HG03196 (cell line): ENCODE results near the gene TRIM46.
A peak's percentile ranks its signal among the peaks of the same experiment; 100 is the strongest.
"Not testable (repeated sequence)": the region's sequence is repeated elsewhere in the genome, so short reads cannot be mapped to it uniquely, and the experiment has no call there.

Experiments
- ATAC-seq: cut with Tn5 transposase; IDR thresholded peaks from one replicate; pipeline ENCODE4 v1.9.1; 2021; ENCODE audit not compliant: unreplicated experiment

Gene TRIM46

GRCh38 chr1:155185783-155186066 lies 12.1 kb downstream of the TRIM46 start:
- no peak for ATAC-seq

- no peak for ATAC-seq
Observed at GRCh38 chr1:155186067-155186793, 12.6 kb downstream of the TRIM46 start.

- no peak for ATAC-seq
Observed at GRCh38 chr1:155186794-155187455, 13.3 kb downstream of the TRIM46 start.

GRCh38 chr1:155187456-155187891 lies 13.8 kb downstream of the TRIM46 start:
- no peak for ATAC-seq

- ATAC-seq = no peak
Observed at GRCh38 chr1:155188268-155188667, 14.6 kb downstream of the TRIM46 start.

GRCh38 chr1:155189926-155190325 lies 16.3 kb downstream of the TRIM46 start:
- ATAC-seq = not testable (repeated sequence)

- ATAC-seq = no peak
Observed at GRCh38 chr1:155191904-155192303, 18.3 kb downstream of the TRIM46 start.

GRCh38 chr1:155192346-155193274 lies 19.0 kb downstream of the TRIM46 start:
- no peak for ATAC-seq

- ATAC-seq = peak; percentile 54
Observed at GRCh38 chr1:155193275-155193990, 19.8 kb downstream of the TRIM46 start.

- not testable (repeated sequence) for ATAC-seq
Observed at GRCh38 chr1:155193991-155194240, 20.3 kb downstream of the TRIM46 start.

- no peak for ATAC-seq
Observed at GRCh38 chr1:155195201-155196102, 21.8 kb downstream of the TRIM46 start.

GRCh38 chr1:155196103-155196892 lies 22.6 kb downstream of the TRIM46 start:
- no peak for ATAC-seq

- ATAC-seq = no peak
Observed at GRCh38 chr1:155196893-155197638, 23.4 kb downstream of the TRIM46 start.

- no peak for ATAC-seq
Observed at GRCh38 chr1:155197901-155198546, 24.4 kb downstream of the TRIM46 start.

- ATAC-seq = no peak
Observed at GRCh38 chr1:155198547-155198906, 24.9 kb downstream of the TRIM46 start.

GRCh38 chr1:155199792-155200191 lies 26.1 kb downstream of the TRIM46 start:
- ATAC-seq = no peak

GRCh38 chr1:155200920-155201319 lies 27.3 kb downstream of the TRIM46 start:
- no peak for ATAC-seq

GRCh38 chr1:155202198-155202597 lies 28.5 kb downstream of the TRIM46 start:
- ATAC-seq = no peak
